Neural cell (in vitro differentiated cells): ENCODE data around the gene ALOX5AP. TPM values are rescaled to one million over a fixed set of nuclear protein-coding genes. Genes with fewer than 3 reads are reported as not detected.

Experiments
- H2AFZ ChIP-seq: fragments of 200-600, 300-800 bp; sonication (generic), shearing (Covaris generic); 2 replicates; pipeline ENCODE4 v1.6.0; 2014; ENCODE audit warnings: low read depth, mild to moderate bottlenecking, antibody characterized with exemption, low read length, moderate library complexity
- H3F3A ChIP-seq: fragments of 200-600 bp; shearing (Covaris generic); 2 replicates; pipeline ENCODE4 v1.6.1; 2016; ENCODE audit warnings: mild to moderate bottlenecking, moderate library complexity, mixed read lengths, antibody characterized with exemption, low read length; ENCODE audit not compliant: insufficient read depth, poor library complexity, severe bottlenecking
- H3K27ac ChIP-seq: fragments of 200-600, 300-800 bp; sonication (generic), shearing (Covaris generic); 2 replicates; pipeline ENCODE4 v1.5.1; 2014; ENCODE audit warnings: mild to moderate bottlenecking, low read length, moderate library complexity
- H3K27me3 ChIP-seq: fragments of 300-800, 200-600 bp; sonication (generic), shearing (Covaris generic); 2 replicates; pipeline ENCODE4 v1.6.0; 2014; ENCODE audit warnings: mild to moderate bottlenecking, low read depth, low read length, moderate library complexity; ENCODE audit not compliant: insufficient read depth
- H3K36me3 ChIP-seq: fragments of 300-800, 200-600 bp; sonication (generic), shearing (Covaris generic); 2 replicates; pipeline ENCODE4 v1.5.1; 2014; ENCODE audit warnings: mild to moderate bottlenecking, antibody characterized with exemption, low read length, moderate library complexity; ENCODE audit not compliant: insufficient read depth
- H3K4me2 ChIP-seq: fragments of 300-800, 200-600 bp; sonication (generic), shearing (Covaris generic); 2 replicates; pipeline ENCODE4 v1.6.0; 2014; ENCODE audit warnings: mild to moderate bottlenecking, low read length
- H3K4me3 ChIP-seq: fragments of 300-800, 200-600 bp; sonication (generic), shearing (Covaris generic); 2 replicates; pipeline ENCODE4 v1.5.1; 2014; ENCODE audit warnings: mild to moderate bottlenecking, low read length, moderate library complexity
- H3K79me2 ChIP-seq: fragments of 200-600 bp; shearing (Covaris generic); replicated peaks from 2 replicates; pipeline ENCODE4 v1.6.0; 2014; ENCODE audit warnings: mild to moderate bottlenecking, low read length, moderate library complexity; ENCODE audit not compliant: insufficient read depth
- H3K9ac ChIP-seq: fragments of 300-800, 200-600 bp; sonication (generic), shearing (Covaris generic); 2 replicates; pipeline ENCODE4 v1.6.1; 2016; ENCODE audit warnings: mild to moderate bottlenecking, low read length, mixed read lengths
- H3K9me2 ChIP-seq: fragments of 200-600 bp; shearing (Covaris generic); 2 replicates; pipeline ENCODE4 v1.6.1; 2016; ENCODE audit warnings: mild to moderate bottlenecking, low read length, mixed read lengths; ENCODE audit not compliant: insufficient read depth
- H3K9me3 ChIP-seq: fragments of 200-600, 300-800 bp; sonication (generic), shearing (Covaris generic); 2 replicates; pipeline ENCODE4 v1.6.1; 2016; ENCODE audit warnings: mild to moderate bottlenecking, mixed run types, low read length, moderate library complexity, mixed read lengths
- H4K20me1 ChIP-seq: fragments of 200-600 bp; shearing (Covaris generic); 2 replicates; pipeline ENCODE4 v1.6.1; 2016; ENCODE audit warnings: mild to moderate bottlenecking, mixed run types; ENCODE audit not compliant: insufficient read depth
- EP300 ChIP-seq: fragments of 450-650 bp; conservative IDR thresholded peaks from 2 replicates; pipeline ENCODE4 v1.6.1; 2014; ENCODE audit warnings: antibody characterized with exemption, mild to moderate bottlenecking, moderate library complexity; ENCODE audit not compliant: poor library complexity, severe bottlenecking
- EZH2 ChIP-seq: fragments of 200-600, 300-800 bp; shearing (Covaris generic), sonication (generic); IDR thresholded peaks from 2 replicates; pipeline ENCODE4 v1.6.1; 2014; ENCODE audit warnings: antibody characterized with exemption, low read length, borderline replicate concordance, mild to moderate bottlenecking; ENCODE audit not compliant: insufficient read depth, poor library complexity, severe bottlenecking
- MXI1 ChIP-seq: fragments of 450-650 bp; conservative IDR thresholded peaks from 2 replicates; pipeline ENCODE4 v1.6.1; 2014; ENCODE audit warnings: antibody characterized with exemption, mild to moderate bottlenecking; ENCODE audit not compliant: poor library complexity, severe bottlenecking
- POLR2AphosphoS5 ChIP-seq: IDR thresholded peaks from 2 replicates; pipeline ENCODE4 v1.6.1; 2012
- RAD21 ChIP-seq: fragments of 450-650 bp; conservative IDR thresholded peaks from 2 replicates; pipeline ENCODE4 v1.6.1; 2014; ENCODE audit warnings: antibody characterized with exemption, mild to moderate bottlenecking, moderate library complexity
- REST ChIP-seq: IDR thresholded peaks from 2 replicates; pipeline ENCODE4 v1.6.1; 2012; ENCODE audit warnings: borderline replicate concordance
- SMC3 ChIP-seq: fragments of 450-650 bp; conservative IDR thresholded peaks from 2 replicates; pipeline ENCODE4 v1.6.1; 2014; ENCODE audit warnings: antibody characterized with exemption, mild to moderate bottlenecking, moderate library complexity; ENCODE audit not compliant: poor library complexity
- TAF1 ChIP-seq: IDR thresholded peaks from 2 replicates; pipeline ENCODE4 v1.6.1; 2012; ENCODE audit warnings: low read depth
- polyA plus RNA-seq: library from polyadenylated mRNA; depleted of rRNA; stranded (reverse); fragments of >200 nt; gene quantifications from 2 replicates; pipeline ENCODE4 v1.2.3, GENCODE V29; 2014
- TF ChIP-seq, protein P1 (sequence below): fragments of 450-650 bp; IDR thresholded peaks from 2 replicates; pipeline ENCODE4 v1.5.1; 2014; ENCODE audit warnings: antibody characterized with exemption, mild to moderate bottlenecking, moderate library complexity; ENCODE audit not compliant: poor library complexity, severe bottlenecking

Gene ALOX5AP
- polyA plus RNA-seq, 1 donor from 2014 or later = not detected

DNA sequence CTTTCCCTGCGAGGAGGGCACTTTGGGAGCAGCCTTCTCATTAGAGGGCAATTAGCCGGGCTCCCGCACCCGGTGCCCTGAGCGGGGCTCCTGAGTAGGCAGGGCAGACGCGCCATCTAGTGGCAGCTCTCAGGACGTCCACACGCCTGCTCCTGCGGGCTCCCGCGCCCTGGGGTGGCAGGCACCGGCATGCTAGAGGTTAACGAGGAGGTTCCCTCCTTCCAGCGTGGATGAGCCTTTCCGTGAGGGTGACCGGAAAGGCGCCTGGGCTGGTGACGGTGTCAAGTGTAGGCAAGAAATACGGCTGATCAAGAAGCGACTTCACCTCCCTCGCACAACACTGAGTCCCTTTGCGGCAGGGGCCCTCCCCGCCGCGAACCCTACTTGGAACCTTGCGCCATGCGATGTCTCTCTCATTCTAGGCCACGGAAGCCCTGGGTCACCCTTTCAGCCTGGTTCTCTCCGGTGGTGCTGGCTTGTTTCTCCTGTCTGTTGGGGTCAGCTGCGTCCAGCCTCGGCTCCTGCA lies 67.7 kb downstream of the ALOX5AP start:
- TF ChIP-seq, protein P1, sequence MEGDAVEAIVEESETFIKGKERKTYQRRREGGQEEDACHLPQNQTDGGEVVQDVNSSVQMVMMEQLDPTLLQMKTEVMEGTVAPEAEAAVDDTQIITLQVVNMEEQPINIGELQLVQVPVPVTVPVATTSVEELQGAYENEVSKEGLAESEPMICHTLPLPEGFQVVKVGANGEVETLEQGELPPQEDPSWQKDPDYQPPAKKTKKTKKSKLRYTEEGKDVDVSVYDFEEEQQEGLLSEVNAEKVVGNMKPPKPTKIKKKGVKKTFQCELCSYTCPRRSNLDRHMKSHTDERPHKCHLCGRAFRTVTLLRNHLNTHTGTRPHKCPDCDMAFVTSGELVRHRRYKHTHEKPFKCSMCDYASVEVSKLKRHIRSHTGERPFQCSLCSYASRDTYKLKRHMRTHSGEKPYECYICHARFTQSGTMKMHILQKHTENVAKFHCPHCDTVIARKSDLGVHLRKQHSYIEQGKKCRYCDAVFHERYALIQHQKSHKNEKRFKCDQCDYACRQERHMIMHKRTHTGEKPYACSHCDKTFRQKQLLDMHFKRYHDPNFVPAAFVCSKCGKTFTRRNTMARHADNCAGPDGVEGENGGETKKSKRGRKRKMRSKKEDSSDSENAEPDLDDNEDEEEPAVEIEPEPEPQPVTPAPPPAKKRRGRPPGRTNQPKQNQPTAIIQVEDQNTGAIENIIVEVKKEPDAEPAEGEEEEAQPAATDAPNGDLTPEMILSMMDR = peak; percentile 92
- peak; percentile 29 for TF ChIP-seq EP300
- TF ChIP-seq REST = no peak
- peak; percentile 93 for TF ChIP-seq SMC3
- no peak for TF ChIP-seq POLR2AphosphoS5
- TF ChIP-seq RAD21 = peak; percentile 93
- no peak for TF ChIP-seq TAF1
- TF ChIP-seq MXI1 = peak; percentile 41
- no peak for TF ChIP-seq EZH2
- Histone ChIP-seq H2AFZ (peak overlapping the region; percentile 10), H4K20me1 (no peaks in the 10 kb centered on the region), H3K79me2 (no peaks in the 10 kb centered on the region), H3K36me3 (no peaks in the 10 kb centered on the region), H3K9ac (no peak overlapping the region), H3F3A (no peaks in the 10 kb centered on the region), H3K27ac (no peak overlapping the region), H3K9me2 (no peaks in the 10 kb centered on the region), H3K4me3 (peak overlapping the region; percentile 26), H3K4me2 (no peak overlapping the region), H3K27me3 (no peaks in the 10 kb centered on the region), H3K9me3 (no peaks in the 10 kb centered on the region)

GRCh38 chr13:30803749-30804148 lies 68.4 kb downstream of the ALOX5AP start:
- Histone ChIP-seq H3K27ac (no peak overlapping the region), H3K9ac (no peak overlapping the region)
- TF ChIP-seq MXI1 (no peak), EP300 (no peak), TAF1 (no peak)

More at GRCh38 chr13:30803749-30804148, 68.4 kb downstream of the ALOX5AP start:
- H3K79me2 ChIP-seq = no peaks in the 10 kb centered on the region
- no peak overlapping the region for H2AFZ ChIP-seq
- H3K36me3 ChIP-seq = no peaks in the 10 kb centered on the region
- no peaks in the 10 kb centered on the region for H3F3A ChIP-seq
- H3K4me2 ChIP-seq = no peak overlapping the region
- no peaks in the 10 kb centered on the region for H3K9me2 ChIP-seq
- H3K4me3 ChIP-seq = no peak overlapping the region
- no peaks in the 10 kb centered on the region for H3K27me3 ChIP-seq
- H4K20me1 ChIP-seq = no peaks in the 10 kb centered on the region
- H3K9me3 ChIP-seq = no peaks in the 10 kb centered on the region
